Thoracic aorta (tissue), 2 donors: ENCODE measurements around the gene S100A12. TPM values are rescaled to one million over a fixed set of nuclear protein-coding genes. Genes with fewer than 3 reads are reported as not detected.

Experiments
- ATAC-seq: fragments of 150-250 bp; one replicate; pipeline ENCODE4 v1.8.0; 2017; ENCODE audit warnings: low read depth; ENCODE audit not compliant: insufficient number of reproducible peaks, low FRiP score
- DNase-seq: peaks from one replicate; pipeline ENCODE4 v3.0.0-alpha.2; 2020; ENCODE audit warnings: low spot score
- H3K27ac ChIP-seq, 2 donors: fragments of 200-600 bp; sonication (generic); 1 replicate in 1 of 2; 2 replicates in 1 of 2; pipeline ENCODE4 v1.5.1; 2016; ENCODE audit warnings: mild to moderate bottlenecking in 2 of 2, moderate library complexity in 2 of 2
- H3K27me3 ChIP-seq: fragments of 200-600 bp; sonication (generic); replicated peaks from 2 replicates; pipeline ENCODE4 v1.6.0; 2016; ENCODE audit warnings: mild to moderate bottlenecking; ENCODE audit not compliant: insufficient read depth
- H3K36me3 ChIP-seq: fragments of 200-600 bp; sonication (generic); one replicate; pipeline ENCODE4 v1.5.1; 2016
- H3K4me1 ChIP-seq, 2 donors: fragments of 200-600 bp; sonication (generic); 1 replicate in 1 of 2; 2 replicates in 1 of 2; pipeline versions ENCODE4 v1.5.1 to v1.6.0; 2016; ENCODE audit warnings: low read depth in 2 of 2, mild to moderate bottlenecking in 1 of 2; ENCODE audit not compliant: control insufficient read depth in 1 of 2
- H3K4me3 ChIP-seq: fragments of 200-600 bp; sonication (generic); 2 replicates; pipeline ENCODE4 v1.5.1; 2016; ENCODE audit warnings: mild to moderate bottlenecking
- H3K9me3 ChIP-seq: fragments of 200-600 bp; sonication (generic); 2 replicates; pipeline ENCODE4 v1.5.1; 2016
- CTCF ChIP-seq: fragments of 200-600 bp; sonication (generic); IDR thresholded peaks from one replicate; pipeline ENCODE4 v1.5.1; 2019; ENCODE audit warnings: antibody characterized with exemption
- total RNA-seq, 2 donors: library from RNA; depleted of rRNA; stranded (reverse); fragments of >200 nt; gene quantifications; one replicate each; pipeline versions ENCODE4 v1.1.0 to v1.2.3, GENCODE V29; 2016

The S100A12 gene
- total RNA-seq, 2 donors from 2014 or later: 22.5 TPM; not detected in 1

- Histone ChIP-seq H3K4me1 (no peaks in the 10 kb centered on the region), H3K4me3 (no peak overlapping the region), H3K27ac (no peak overlapping the region), H3K36me3 (no peaks in the 10 kb centered on the region), H3K27me3 (no peaks in the 10 kb centered on the region), H3K9me3 (no peaks in the 10 kb centered on the region)
- ATAC-seq (no peak), DNase-seq (no peak)
- no peak for TF ChIP-seq CTCF
Observed at GRCh38 chr1:153365696-153366095, 9.7 kb downstream of the S100A12 start.

- TF ChIP-seq CTCF: no peak
- Histone ChIP-seq H3K36me3 (no peaks in the 10 kb centered on the region), H3K4me1 (no peaks in the 10 kb centered on the region), H3K27me3 (no peaks in the 10 kb centered on the region), H3K4me3 (no peak overlapping the region), H3K27ac (no peak overlapping the region), H3K9me3 (no peaks in the 10 kb centered on the region)
- ATAC-seq: no peak
- DNase-seq: no peak
Observed at GRCh38 chr1:153364766-153365666, 10.4 kb downstream of the S100A12 start.

- no peak overlapping the region for H3K4me3 ChIP-seq
- DNase-seq (no peak), ATAC-seq (no peak)
- H3K4me1 ChIP-seq: no peaks in the 10 kb centered on the region
- H3K36me3 ChIP-seq: no peaks in the 10 kb centered on the region
- no peak for TF ChIP-seq CTCF
- no peak overlapping the region for H3K27ac ChIP-seq
- no peaks in the 10 kb centered on the region for H3K27me3 ChIP-seq
- no peaks in the 10 kb centered on the region for H3K9me3 ChIP-seq
Observed at GRCh38 chr1:153364156-153364555, 11.3 kb downstream of the S100A12 start.

- H3K27ac ChIP-seq: no peak overlapping the region
- no peak overlapping the region for H3K4me3 ChIP-seq
- no peak for TF ChIP-seq CTCF
- no peaks in the 10 kb centered on the region for H3K36me3 ChIP-seq
- H3K27me3 ChIP-seq: no peaks in the 10 kb centered on the region
- ATAC-seq (no peak), DNase-seq (no peak)
- H3K9me3 ChIP-seq: no peaks in the 10 kb centered on the region
- no peaks in the 10 kb centered on the region for H3K4me1 ChIP-seq
Observed at GRCh38 chr1:153363641-153364040, 11.8 kb downstream of the S100A12 start.

- H3K4me1 ChIP-seq: no peaks in the 10 kb centered on the region
- no peak for TF ChIP-seq CTCF
- no peaks in the 10 kb centered on the region for H3K36me3 ChIP-seq
- no peak for ATAC-seq
- DNase-seq: no peak
- no peak overlapping the region for H3K4me3 ChIP-seq
- H3K9me3 ChIP-seq: no peaks in the 10 kb centered on the region
- H3K27ac ChIP-seq: no peak overlapping the region
- H3K27me3 ChIP-seq: no peaks in the 10 kb centered on the region
Observed at GRCh38 chr1:153362187-153362775, 13.1 kb downstream of the S100A12 start.
